GM21528 (cell line): Measurements from ENCODE around the gene KIR3DL2.
"Not testable (repeated sequence)": the region's sequence is repeated elsewhere in the genome, so short reads cannot be mapped to it uniquely, and the experiment has no call there.

Experiments used
- ATAC-seq: cut with Tn5 transposase; IDR thresholded peaks from one replicate; pipeline ENCODE4 v1.9.1; 2021; ENCODE audit warnings: mild to moderate bottlenecking, moderate library complexity; ENCODE audit not compliant: unreplicated experiment, low FRiP score

The KIR3DL2 gene

GRCh38 chr19:54850061-54850640 is at the start of gene KIR3DL2:
KIR3DL2 (plus strand) TSS chr19:54850443; CDS start chr19:54850476, 33 bp downstream.
- ATAC-seq = not testable (repeated sequence)

- ATAC-seq = no peak
Measured at GRCh38 chr19:54803410-54803809, 46.8 kb upstream of the KIR3DL2 start, which contains the start of gene KIR2DL4. KIR2DL4 (plus strand) TSS chr19:54803610; CDS start chr19:54803652, 42 bp downstream.

- no peak for ATAC-seq
Measured at GRCh38 chr19:54804101-54804500, 46.1 kb upstream of the KIR3DL2 start.

- no peak for ATAC-seq
Measured at GRCh38 chr19:54804571-54804970, 45.7 kb upstream of the KIR3DL2 start.

- ATAC-seq = no peak
Measured at GRCh38 chr19:54805665-54806515, 44.4 kb upstream of the KIR3DL2 start.

- no peak for ATAC-seq
Measured at GRCh38 chr19:54806516-54806838, 43.8 kb upstream of the KIR3DL2 start.

- ATAC-seq = not testable (repeated sequence)
Measured at GRCh38 chr19:54814571-54814970, 35.7 kb upstream of the KIR3DL2 start.

GRCh38 chr19:54816251-54816650 is 34.0 kb upstream of the KIR3DL2 start, which contains the start of gene KIR3DL1:
KIR3DL1 (plus strand) TSS chr19:54816468.
- not testable (repeated sequence) for ATAC-seq

- no peak for ATAC-seq
Measured at GRCh38 chr19:54817670-54818536, 32.3 kb upstream of the KIR3DL2 start.

GRCh38 chr19:54824416-54824815 is 25.8 kb upstream of the KIR3DL2 start:
- not testable (repeated sequence) for ATAC-seq

- not testable (repeated sequence) for ATAC-seq
Measured at GRCh38 chr19:54825326-54825725, 24.9 kb upstream of the KIR3DL2 start.

GRCh38 chr19:54828064-54828463 is 22.2 kb upstream of the KIR3DL2 start:
- not testable (repeated sequence) for ATAC-seq

- ATAC-seq = not testable (repeated sequence)
Measured at GRCh38 chr19:54832496-54832895, 17.7 kb upstream of the KIR3DL2 start, which contains the start of gene KIR2DS4. KIR2DS4 (plus strand) TSS chr19:54832676.

- ATAC-seq = not testable (repeated sequence)
Measured at GRCh38 chr19:54835126-54835525, 15.1 kb upstream of the KIR3DL2 start.

- not testable (repeated sequence) for ATAC-seq
Measured at GRCh38 chr19:54837522-54837921, 12.7 kb upstream of the KIR3DL2 start.

- not testable (repeated sequence) for ATAC-seq
Measured at GRCh38 chr19:54843171-54843570, 7.1 kb upstream of the KIR3DL2 start.

GRCh38 chr19:54850930-54851329 is 687 bp downstream of the KIR3DL2 start:
- ATAC-seq = no peak

- no peak for ATAC-seq
Measured at GRCh38 chr19:54851353-54851752, 1.1 kb downstream of the KIR3DL2 start.

- ATAC-seq = not testable (repeated sequence)
Measured at GRCh38 chr19:54855241-54855640, 5.0 kb downstream of the KIR3DL2 start.

- not testable (repeated sequence) for ATAC-seq
Measured at GRCh38 chr19:54858476-54858875, 8.2 kb downstream of the KIR3DL2 start.

GRCh38 chr19:54859421-54859820 is 9.2 kb downstream of the KIR3DL2 start:
- not testable (repeated sequence) for ATAC-seq
